GM19035 (cell line): ENCODE results near the gene NLGN3.

Experiments
- ATAC-seq: cut with Tn5 transposase; IDR thresholded peaks from one replicate; pipeline ENCODE4 v1.9.1; 2021; ENCODE audit not compliant: unreplicated experiment

Gene NLGN3

GRCh38 chrX:71210816-71211215, 66.2 kb downstream of the NLGN3 start:
- ATAC-seq, result no peak

GRCh38 chrX:71212536-71212935, 67.9 kb downstream of the NLGN3 start:
- ATAC-seq, result no peak

DNA sequence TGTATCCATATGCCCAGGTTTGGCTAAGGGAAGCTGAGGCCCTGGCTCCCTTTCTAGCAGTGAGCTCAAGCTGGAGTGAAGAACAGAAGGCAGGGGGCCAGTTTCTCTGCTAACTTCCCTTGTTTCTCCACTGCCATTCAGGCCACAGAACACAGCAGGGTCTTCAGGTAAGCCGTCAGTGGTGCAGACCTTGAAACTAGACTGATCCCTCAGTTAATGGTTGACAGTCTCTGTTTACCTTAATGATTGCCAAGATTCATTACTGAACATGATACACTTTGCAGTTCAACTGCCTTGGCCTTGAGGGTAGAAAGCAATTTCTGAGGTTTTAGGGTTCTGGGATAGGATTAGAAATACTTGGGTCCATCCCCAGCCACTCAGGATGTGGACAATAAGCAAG, 69.5 kb downstream of the NLGN3 start:
- ATAC-seq, result no peak

- ATAC-seq, result no peak
These were observed 70.1 kb downstream of the NLGN3 start for GRCh38 chrX:71214604-71215337.

- no peak for ATAC-seq
These were observed 70.8 kb downstream of the NLGN3 start for GRCh38 chrX:71215338-71215912.

GRCh38 chrX:71216485-71216884, 71.8 kb downstream of the NLGN3 start:
- no peak for ATAC-seq

DNA sequence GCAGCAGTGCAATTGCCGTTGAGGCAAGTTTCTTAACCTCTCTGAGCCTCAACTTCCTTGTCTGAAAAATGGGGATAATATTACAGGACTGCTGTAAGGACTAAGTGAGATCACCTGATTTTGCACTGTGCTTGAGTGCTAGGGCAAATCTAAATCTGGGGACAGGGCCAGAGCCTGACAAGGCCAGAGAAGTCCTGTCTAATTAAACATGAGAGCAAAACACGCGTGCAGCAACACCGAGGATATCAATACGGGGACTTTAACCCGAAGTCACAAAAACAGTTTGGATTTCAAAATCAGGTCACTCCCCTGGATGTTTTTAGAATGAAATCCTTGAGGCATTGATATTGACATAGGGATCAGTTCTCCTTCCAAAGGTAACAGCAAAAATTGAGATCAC, 72.7 kb downstream of the NLGN3 start:
- no peak for ATAC-seq
